GM12873 (cell line): Measurements from ENCODE around the gene RAD54L.

ENCODE experiments used
- TF ChIP-seq, protein P1 (sequence below): IDR thresholded peaks from 2 replicates; pipeline ENCODE4 v1.5.1; 2012; ENCODE audit warnings: low read depth, mild to moderate bottlenecking, moderate library complexity, low read length, control low read depth; ENCODE audit not compliant: insufficient read depth; ENCODE audit errors: missing control alignments

RAD54L gene

DNA sequence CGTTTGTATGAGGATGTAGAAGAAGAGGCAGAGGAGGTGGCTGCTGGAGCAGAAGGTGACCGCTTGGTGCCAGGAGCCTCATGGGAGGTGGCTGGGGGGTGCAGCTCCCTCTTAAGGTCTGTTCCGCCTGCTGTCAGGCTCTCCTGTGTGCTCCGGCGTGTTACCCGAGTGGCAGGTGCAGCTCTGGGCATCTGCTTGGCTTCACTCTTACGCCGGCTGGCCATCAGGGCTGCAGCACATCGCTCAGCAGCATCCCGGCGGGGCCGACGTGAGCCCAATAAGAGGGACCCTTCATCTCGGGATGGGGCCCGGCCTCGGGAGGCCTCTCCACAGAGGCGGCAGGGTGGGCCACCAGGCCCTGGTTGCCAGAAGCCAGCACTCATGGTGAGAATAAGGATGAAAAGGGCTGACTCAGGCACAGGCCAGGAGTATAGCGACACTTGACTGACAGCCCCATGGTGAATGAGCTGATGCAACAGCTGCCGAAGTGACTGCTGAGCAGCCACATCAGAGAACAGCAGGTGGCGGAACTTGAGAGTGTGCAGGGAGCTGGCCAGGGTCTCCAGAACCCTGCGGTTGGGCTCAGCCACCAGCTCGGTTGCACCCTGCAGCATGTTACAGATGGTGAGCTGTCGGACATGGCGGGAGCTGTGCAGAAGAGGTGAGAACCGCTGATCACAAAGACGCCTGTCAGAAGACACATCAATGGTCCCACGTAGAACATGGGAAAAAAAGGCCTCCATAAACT, 38.3 kb downstream of the RAD54L start:
- TF ChIP-seq, protein P1, sequence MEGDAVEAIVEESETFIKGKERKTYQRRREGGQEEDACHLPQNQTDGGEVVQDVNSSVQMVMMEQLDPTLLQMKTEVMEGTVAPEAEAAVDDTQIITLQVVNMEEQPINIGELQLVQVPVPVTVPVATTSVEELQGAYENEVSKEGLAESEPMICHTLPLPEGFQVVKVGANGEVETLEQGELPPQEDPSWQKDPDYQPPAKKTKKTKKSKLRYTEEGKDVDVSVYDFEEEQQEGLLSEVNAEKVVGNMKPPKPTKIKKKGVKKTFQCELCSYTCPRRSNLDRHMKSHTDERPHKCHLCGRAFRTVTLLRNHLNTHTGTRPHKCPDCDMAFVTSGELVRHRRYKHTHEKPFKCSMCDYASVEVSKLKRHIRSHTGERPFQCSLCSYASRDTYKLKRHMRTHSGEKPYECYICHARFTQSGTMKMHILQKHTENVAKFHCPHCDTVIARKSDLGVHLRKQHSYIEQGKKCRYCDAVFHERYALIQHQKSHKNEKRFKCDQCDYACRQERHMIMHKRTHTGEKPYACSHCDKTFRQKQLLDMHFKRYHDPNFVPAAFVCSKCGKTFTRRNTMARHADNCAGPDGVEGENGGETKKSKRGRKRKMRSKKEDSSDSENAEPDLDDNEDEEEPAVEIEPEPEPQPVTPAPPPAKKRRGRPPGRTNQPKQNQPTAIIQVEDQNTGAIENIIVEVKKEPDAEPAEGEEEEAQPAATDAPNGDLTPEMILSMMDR: no peak

DNA sequence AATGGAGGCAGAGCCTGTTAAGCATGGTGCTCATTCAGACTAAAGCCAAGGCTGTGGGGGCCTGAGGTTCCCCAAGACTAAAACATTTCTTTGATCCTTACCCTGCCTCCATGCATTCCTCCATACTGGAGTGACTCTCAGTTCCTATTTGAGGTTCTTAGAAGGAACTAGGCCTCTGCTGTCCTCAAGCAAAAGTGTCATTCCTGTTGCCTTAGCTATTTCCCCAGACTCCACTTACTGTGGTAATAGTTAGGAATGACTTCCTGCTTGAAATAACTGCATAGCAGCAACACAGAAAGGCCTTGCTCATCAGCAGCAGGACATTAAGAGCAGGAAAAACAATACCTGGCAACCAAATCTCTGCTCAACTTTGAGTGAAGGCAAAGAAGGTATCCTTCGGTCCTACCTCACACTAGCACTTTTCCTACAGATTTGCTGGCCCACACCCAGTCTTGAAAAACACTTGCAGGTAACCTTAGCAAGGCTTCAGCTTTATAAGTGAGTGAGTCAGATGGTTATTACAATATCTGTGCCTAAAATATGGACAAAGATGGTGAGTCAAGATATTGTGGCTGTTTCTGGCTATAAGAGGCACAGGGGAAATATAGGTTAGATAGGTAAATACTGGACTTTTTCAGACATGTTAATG, 41.0 kb downstream of the RAD54L start:
- TF ChIP-seq, protein P1: no peak

DNA sequence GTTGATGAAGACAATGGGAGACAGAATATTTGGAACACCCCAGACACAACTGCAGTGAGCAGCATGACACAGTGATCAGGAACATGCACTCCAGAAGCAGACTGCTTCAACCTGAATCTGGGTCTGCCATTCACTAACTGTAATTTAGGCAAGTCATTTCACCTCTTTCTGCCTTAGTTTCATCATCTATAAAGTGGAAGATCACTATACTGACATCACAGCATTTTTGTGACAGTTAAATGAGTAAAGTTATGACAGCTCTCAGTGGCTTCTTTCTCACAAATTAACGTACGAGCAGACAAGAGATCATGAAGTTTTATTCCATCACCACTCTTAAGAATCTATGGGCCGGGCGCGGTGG, 41.6 kb downstream of the RAD54L start:
- TF ChIP-seq, protein P1: no peak

DNA sequence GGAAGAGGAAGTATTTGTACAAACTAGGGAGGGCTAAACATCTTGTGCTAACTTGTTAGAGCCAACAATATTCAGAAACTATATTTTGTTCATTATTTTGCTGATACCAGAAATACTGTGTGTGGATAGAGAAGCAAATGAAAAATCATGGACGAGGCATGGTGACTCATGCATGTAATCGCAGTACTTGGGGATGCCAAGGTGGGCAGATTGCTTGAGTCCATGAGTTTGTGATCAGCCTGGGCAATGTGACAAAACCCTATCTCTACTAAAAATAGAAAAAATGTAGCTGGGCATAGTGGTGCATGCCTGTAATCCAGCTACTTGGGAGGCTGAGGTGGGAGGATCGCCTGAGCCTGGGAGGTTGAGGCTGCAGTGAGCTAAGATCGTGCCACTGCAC, 42.4 kb downstream of the RAD54L start:
- TF ChIP-seq, protein P1: no peak

DNA sequence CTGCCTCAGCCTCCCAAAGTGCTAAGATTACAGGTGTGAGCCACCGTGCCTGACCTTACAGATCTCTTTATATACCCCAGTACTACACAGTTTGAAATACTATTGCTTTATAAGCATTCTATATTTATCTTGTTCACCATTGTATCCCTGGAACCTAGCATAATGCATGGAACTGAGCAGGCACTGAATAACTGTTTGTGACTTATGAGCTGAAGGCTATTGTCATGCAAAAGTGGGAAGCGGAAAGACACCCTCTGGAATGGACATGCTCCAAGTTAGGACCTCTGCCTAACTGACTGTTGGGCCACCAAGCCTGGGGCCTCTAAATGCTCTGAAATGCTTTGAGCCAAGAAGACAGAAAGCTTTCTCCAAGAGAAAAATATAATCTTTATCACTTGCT, 47.7 kb downstream of the RAD54L start:
- TF ChIP-seq, protein P1: no peak

DNA sequence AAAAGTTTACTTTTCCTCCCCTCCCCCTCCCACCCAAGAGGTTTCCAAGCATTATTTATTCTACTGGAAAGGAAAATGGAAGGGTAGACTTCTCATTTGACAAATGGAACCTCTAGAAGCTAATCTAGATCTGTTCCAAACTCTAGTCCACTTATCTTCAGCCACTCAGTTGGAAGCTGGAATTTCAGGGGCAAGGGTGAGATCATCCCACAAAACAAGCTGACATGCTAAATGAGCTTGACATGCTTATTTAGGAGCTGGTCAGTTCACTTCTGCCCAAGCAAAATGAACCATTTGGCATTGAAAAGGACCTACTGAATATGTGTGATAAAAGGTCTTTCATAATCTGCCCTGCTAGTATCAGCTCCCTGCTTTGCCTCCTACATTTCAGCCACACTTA, 50.8 kb downstream of the RAD54L start:
- TF ChIP-seq, protein P1: no peak

DNA sequence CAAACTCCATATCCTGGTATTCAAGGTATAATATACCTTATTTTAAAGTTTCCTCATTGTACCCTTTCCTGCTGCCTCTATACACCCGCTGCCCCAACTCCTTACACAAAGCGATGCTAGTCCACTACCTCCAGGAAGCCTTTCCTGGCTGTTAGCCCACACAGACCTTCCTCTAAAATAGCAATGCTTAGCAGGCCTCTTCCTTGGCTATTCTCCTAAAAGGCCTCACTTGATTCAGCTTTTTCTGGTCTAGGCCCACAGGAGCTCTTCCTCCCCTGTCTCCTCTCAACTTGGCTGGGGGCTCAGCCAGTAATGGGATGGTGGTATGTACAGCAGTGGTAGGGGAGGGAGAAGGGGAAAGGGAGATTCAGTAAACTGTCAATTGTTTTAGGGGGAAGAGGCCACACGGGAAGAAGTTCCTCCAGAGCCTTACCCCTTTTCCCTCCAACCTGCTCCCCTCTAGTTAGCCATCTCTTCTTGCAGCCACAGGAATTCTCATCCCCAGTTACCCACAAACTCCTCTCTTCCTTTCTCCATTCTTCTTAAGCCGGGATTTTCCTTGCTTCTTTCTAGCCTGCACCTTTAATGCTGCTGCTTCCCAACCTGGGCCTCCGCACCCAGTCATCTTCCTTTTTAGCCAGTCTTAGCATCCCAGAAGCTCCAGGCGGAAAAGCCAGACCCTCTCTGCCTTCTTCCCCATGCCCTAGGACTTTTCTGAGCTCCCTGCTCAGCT, 53.3 kb downstream of the RAD54L start:
- TF ChIP-seq, protein P1: no peak
